ENCODE results near the gene GPR155. TPM values are rescaled to one million over a fixed set of nuclear protein-coding genes. Genes with fewer than 3 reads are reported as not detected.

GPR155 gene
- total and polyA plus RNA-seq, 2 of the 4 experiments (the other 2 are of a cell fraction), result 2.3 to 3.4 TPM

- no peak overlapping the region for H3K14ac ChIP-seq (replicated peaks; ENCODE audit: low read depth, low read length)
- H4K5ac ChIP-seq (ENCODE audit: low read depth, low read length), result no peak overlapping the region
- no peak overlapping the region for H2BK120ac ChIP-seq (ENCODE audit: low read depth, low read length)
- H3K9ac ChIP-seq (ENCODE audit: low read depth, low read length), result no peak overlapping the region
- TF ChIP-seq ELK1 (IDR thresholded peaks at IDR 0.05; ENCODE audit: borderline replicate concordance, low read depth, low read length), result no peak
- no peak for TF ChIP-seq FOS (IDR thresholded peaks at IDR 0.05; ENCODE audit: low read depth, low read length)
- peak; percentile 89 for TF ChIP-seq CEBPB (IDR thresholded peaks at IDR 0.05; ENCODE audit: low read depth, low read length)
- no peak overlapping the region for H3K56ac ChIP-seq (ENCODE audit: extremely low read depth, insufficient read depth, low read length)
- intact Hi-C loops (cut with micrococcal nuclease) (no loop called here), in situ Hi-C loops (cut with MboI; ENCODE audit: low sequenced_read_pairs) (no loop called here), dilution Hi-C loops (cut with HindIII; ENCODE audit: low sequenced_read_pairs, unreplicated experiment) (no loop called here)
- H3K79me1 ChIP-seq (ENCODE audit: low read depth in 1 of 2, low read length in 2 of 2), result no peaks in the 10 kb centered on the region
- H3K23ac ChIP-seq (ENCODE audit: low read depth, low read length), result no peak overlapping the region
- no peak overlapping the region for H4K8ac ChIP-seq (ENCODE audit: low read depth in 2 of 2, low read length in 2 of 2)
- no TSS peak for BruUV-seq (replicated peaks)
- H2BK15ac ChIP-seq (ENCODE audit: low read depth, low read length), result no peak overlapping the region
- H4K91ac ChIP-seq (ENCODE audit: insufficient read depth, low read depth, low read length), result no peak overlapping the region
- H2AK9ac ChIP-seq (replicated peaks; ENCODE audit: low read depth, low read length, poor library complexity), result no peak overlapping the region
- no peak overlapping the region for H2AK5ac ChIP-seq (ENCODE audit: low read depth, low read length)
- no peak overlapping the region for H2BK5ac ChIP-seq (ENCODE audit: low read depth, low read length, poor library complexity, severe bottlenecking)
- H2BK20ac ChIP-seq (ENCODE audit: low read depth, low read length), result no peak overlapping the region
- no peaks in the 10 kb centered on the region for H3K9me3 ChIP-seq (ENCODE audit: control insufficient read depth, insufficient read depth, low read length)
- 40% methylated on average over 1 of the region's 2 CpGs; no CpG with 5 or more reads in 1 of the 2 experiments for WGBS, 2 experiments (ENCODE audit: extremely low coverage in 2 of 2, insufficient read length in 1 of 2)
- H3K4me1 ChIP-seq (ENCODE audit: control insufficient read depth, insufficient read depth, low read length), result no peaks in the 10 kb centered on the region
- ChIA-PET POLR2A (ENCODE audit: unreplicated experiment) (interaction anchor here (0.6 kb wide), 1 partner anchor 37 kb away, joined by 3 read pairs; no protein-coding TSS in a partner anchor), CTCF (no interaction called here)
- H3K4ac ChIP-seq (ENCODE audit: low read depth, low read length), result no peak overlapping the region
- H3K9me1 ChIP-seq (ENCODE audit: insufficient read depth, low read length), result no peaks in the 10 kb centered on the region
- H3K27me3 ChIP-seq (ENCODE audit: control insufficient read depth, insufficient read depth, low read length), result peaks cover 18% of the 10 kb centered on the region
- DNase-seq, result no peak
- no peak for ATAC-seq (ENCODE audit: low read depth)
- H4K20me1 ChIP-seq (ENCODE audit: insufficient read depth, low read length), result no peaks in the 10 kb centered on the region
- no peak overlapping the region for H2AFZ ChIP-seq (replicated peaks; ENCODE audit: low read length, poor library complexity)
- no peak overlapping the region for H3K4me3 ChIP-seq (ENCODE audit: insufficient read depth, low read depth, low read length)
- H3K36me3 ChIP-seq (ENCODE audit: control insufficient read depth, insufficient read depth, low read length), result no peaks in the 10 kb centered on the region
- no peak overlapping the region for H3K18ac ChIP-seq (ENCODE audit: low read depth, low read length)
- H3K27ac ChIP-seq (ENCODE audit: insufficient read depth, low read length), result no peak overlapping the region
- H3K4me2 ChIP-seq (ENCODE audit: low read depth, low read length), result no peak overlapping the region
Measured at GRCh38 chr2:174518395-174518794, 31.6 kb upstream of the GPR155 start.

Measured in IMR-90 (cell line).